Activated CD4-positive, CD25-positive, alpha-beta regulatory T cell treated with anti-CD3 and anti-CD28 coated beads, Interleukin-2, amount 50 U/mL, for 72 hours (primary cell): ENCODE measurements around the gene ARID3B.
"Not testable (repeated sequence)": the region's sequence is repeated elsewhere in the genome, so short reads cannot be mapped to it uniquely, and the experiment has no call there.

ENCODE experiments used
- DNase-seq: peaks from one replicate; pipeline ENCODE4 v3.0.0; 2021

Gene ARID3B

GRCh38 chr15:74540761-74541493 lies at the start of gene ARID3B:
Gene ARID3B, plus strand, starts transcription at chr15:74541220. Its CDS starts 2,717 bp downstream, at chr15:74543937.
- DNase-seq = peak; percentile 89

- no peak for DNase-seq
These were observed 44.4 kb upstream of the ARID3B start for GRCh38 chr15:74496648-74497047.

GRCh38 chr15:74497584-74497983 lies 43.4 kb upstream of the ARID3B start:
- DNase-seq = no peak

GRCh38 chr15:74499366-74499765 lies 41.7 kb upstream of the ARID3B start:
- no peak for DNase-seq

- DNase-seq = no peak
These were observed 40.6 kb upstream of the ARID3B start for GRCh38 chr15:74500401-74500800.

- DNase-seq = no peak
These were observed 38.7 kb upstream of the ARID3B start for GRCh38 chr15:74502301-74502700.

- no peak for DNase-seq
These were observed 36.6 kb upstream of the ARID3B start for GRCh38 chr15:74504418-74504817.

- DNase-seq = no peak
These were observed 36.2 kb upstream of the ARID3B start for GRCh38 chr15:74504836-74505235.

- no peak for DNase-seq
These were observed 35.0 kb upstream of the ARID3B start for GRCh38 chr15:74505837-74506514.

- DNase-seq = no peak
These were observed 34.5 kb upstream of the ARID3B start for GRCh38 chr15:74506515-74506840.

GRCh38 chr15:74511583-74511982 lies 29.4 kb upstream of the ARID3B start:
- DNase-seq = no peak

GRCh38 chr15:74514059-74514458 lies 27.0 kb upstream of the ARID3B start:
- DNase-seq = not testable (repeated sequence)

- no peak for DNase-seq
These were observed 23.9 kb upstream of the ARID3B start for GRCh38 chr15:74517096-74517495.

- no peak for DNase-seq
These were observed 21.7 kb upstream of the ARID3B start for GRCh38 chr15:74519311-74519710.

- DNase-seq = no peak
These were observed 20.6 kb upstream of the ARID3B start for GRCh38 chr15:74520407-74520806.

- DNase-seq = no peak
These were observed 17.0 kb upstream of the ARID3B start for GRCh38 chr15:74523982-74524381.

- no peak for DNase-seq
These were observed 15.7 kb upstream of the ARID3B start for GRCh38 chr15:74525309-74525708.

GRCh38 chr15:74525945-74526344 lies 15.1 kb upstream of the ARID3B start:
- no peak for DNase-seq

GRCh38 chr15:74528876-74529275 lies 12.1 kb upstream of the ARID3B start:
- DNase-seq = no peak

GRCh38 chr15:74529921-74530320 lies 11.1 kb upstream of the ARID3B start:
- DNase-seq = no peak

GRCh38 chr15:74530771-74531143 lies 10.3 kb upstream of the ARID3B start:
- DNase-seq = no peak

GRCh38 chr15:74531144-74531811 lies 9.7 kb upstream of the ARID3B start:
- no peak for DNase-seq

- DNase-seq = no peak
These were observed 5.5 kb upstream of the ARID3B start for GRCh38 chr15:74535388-74536084.

GRCh38 chr15:74537736-74538135 lies 3.3 kb upstream of the ARID3B start:
- DNase-seq = no peak
